ENCODE results near the gene ADARB2.

ADARB2 gene

DNA sequence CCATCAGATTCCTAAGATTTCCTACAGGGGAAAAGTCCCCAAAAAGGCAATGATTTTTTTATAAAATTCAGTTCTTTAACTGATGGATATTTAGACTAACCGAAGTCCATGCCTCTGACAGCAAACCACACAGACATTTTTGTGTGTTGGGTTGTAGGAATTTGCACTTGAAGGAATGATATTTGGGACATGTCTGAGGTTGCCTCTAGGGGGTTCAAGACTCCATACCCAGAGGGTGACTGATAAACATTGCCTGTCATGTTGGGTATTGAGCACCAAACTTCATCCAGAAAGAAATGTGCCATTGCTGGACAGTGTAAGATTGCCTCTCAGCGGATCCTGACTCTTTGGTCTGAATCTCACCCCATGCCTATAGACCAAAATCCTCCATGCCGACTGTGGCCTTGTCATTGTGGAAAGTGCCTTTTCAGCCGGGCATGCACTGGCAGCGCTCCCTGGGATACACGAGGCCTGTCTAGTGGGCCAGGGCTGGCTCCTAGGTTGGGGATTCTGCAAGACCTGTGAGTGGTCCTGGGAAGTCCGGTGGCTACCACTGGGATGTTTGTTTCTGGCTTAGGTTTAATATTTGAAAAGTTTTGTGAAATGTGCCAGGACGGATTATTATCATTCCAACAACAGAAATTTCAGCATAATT is 428.2 kb downstream of the ADARB2 start:
- Histone ChIP-seq H3K9ac (no peak overlapping the region), H3K27ac (no peak overlapping the region), H4K20me1 (ENCODE audit: insufficient read depth) (no peaks in the 10 kb centered on the region), H2AFZ (ENCODE audit: low read depth) (no peak overlapping the region), H3K4me1 (ENCODE audit: low read depth, poor library complexity, severe bottlenecking) (no peaks in the 10 kb centered on the region), H3K4me2 (no peak overlapping the region), H3K36me3 (ENCODE audit: insufficient read depth) (no peaks in the 10 kb centered on the region), H3K27me3 (ENCODE audit: insufficient read depth, low read depth) (no peaks in the 10 kb centered on the region), H3K4me3 (IDR thresholded peaks at IDR 0.05; ENCODE audit: insufficient read depth, low read depth, low read length) (no peak overlapping the region), H3K79me2 (ENCODE audit: insufficient read depth, low read depth) (no peaks in the 10 kb centered on the region)
- TF ChIP-seq, protein P1, sequence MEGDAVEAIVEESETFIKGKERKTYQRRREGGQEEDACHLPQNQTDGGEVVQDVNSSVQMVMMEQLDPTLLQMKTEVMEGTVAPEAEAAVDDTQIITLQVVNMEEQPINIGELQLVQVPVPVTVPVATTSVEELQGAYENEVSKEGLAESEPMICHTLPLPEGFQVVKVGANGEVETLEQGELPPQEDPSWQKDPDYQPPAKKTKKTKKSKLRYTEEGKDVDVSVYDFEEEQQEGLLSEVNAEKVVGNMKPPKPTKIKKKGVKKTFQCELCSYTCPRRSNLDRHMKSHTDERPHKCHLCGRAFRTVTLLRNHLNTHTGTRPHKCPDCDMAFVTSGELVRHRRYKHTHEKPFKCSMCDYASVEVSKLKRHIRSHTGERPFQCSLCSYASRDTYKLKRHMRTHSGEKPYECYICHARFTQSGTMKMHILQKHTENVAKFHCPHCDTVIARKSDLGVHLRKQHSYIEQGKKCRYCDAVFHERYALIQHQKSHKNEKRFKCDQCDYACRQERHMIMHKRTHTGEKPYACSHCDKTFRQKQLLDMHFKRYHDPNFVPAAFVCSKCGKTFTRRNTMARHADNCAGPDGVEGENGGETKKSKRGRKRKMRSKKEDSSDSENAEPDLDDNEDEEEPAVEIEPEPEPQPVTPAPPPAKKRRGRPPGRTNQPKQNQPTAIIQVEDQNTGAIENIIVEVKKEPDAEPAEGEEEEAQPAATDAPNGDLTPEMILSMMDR (conservative IDR thresholded peaks at IDR 0.05; ENCODE audit: low read depth, low read length) = no peak

GRCh38 chr10:1308173-1308961 is 429.0 kb downstream of the ADARB2 start:
- TF ChIP-seq, protein P1 (conservative IDR thresholded peaks at IDR 0.05; ENCODE audit: low read depth, low read length) = no peak
- Histone ChIP-seq H4K20me1 (ENCODE audit: insufficient read depth) (no peaks in the 10 kb centered on the region), H3K27me3 (ENCODE audit: insufficient read depth, low read depth) (no peaks in the 10 kb centered on the region), H3K4me3 (IDR thresholded peaks at IDR 0.05; ENCODE audit: insufficient read depth, low read depth, low read length) (no peak overlapping the region), H3K9ac (no peak overlapping the region), H3K27ac (no peak overlapping the region), H3K79me2 (ENCODE audit: insufficient read depth, low read depth) (no peaks in the 10 kb centered on the region), H2AFZ (ENCODE audit: low read depth) (no peak overlapping the region), H3K4me2 (no peak overlapping the region), H3K36me3 (ENCODE audit: insufficient read depth) (no peaks in the 10 kb centered on the region), H3K4me1 (ENCODE audit: low read depth, poor library complexity, severe bottlenecking) (no peaks in the 10 kb centered on the region)

GRCh38 chr10:1301143-1301542 is 436.2 kb downstream of the ADARB2 start:
- Histone ChIP-seq H3K27me3 (ENCODE audit: insufficient read depth, low read depth) (no peaks in the 10 kb centered on the region), H4K20me1 (ENCODE audit: insufficient read depth) (no peaks in the 10 kb centered on the region), H3K4me1 (ENCODE audit: low read depth, poor library complexity, severe bottlenecking) (no peaks in the 10 kb centered on the region), H3K9ac (no peak overlapping the region), H3K4me3 (IDR thresholded peaks at IDR 0.05; ENCODE audit: insufficient read depth, low read depth, low read length) (no peak overlapping the region), H3K27ac (no peak overlapping the region), H3K36me3 (ENCODE audit: insufficient read depth) (no peaks in the 10 kb centered on the region), H3K4me2 (no peak overlapping the region), H2AFZ (ENCODE audit: low read depth) (no peak overlapping the region), H3K79me2 (ENCODE audit: insufficient read depth, low read depth) (no peaks in the 10 kb centered on the region)
- TF ChIP-seq, protein P1 (conservative IDR thresholded peaks at IDR 0.05; ENCODE audit: low read depth, low read length) = no peak

- no peaks in the 10 kb centered on the region for H3K4me1 ChIP-seq (ENCODE audit: low read depth, poor library complexity, severe bottlenecking)
- TF ChIP-seq, protein P1 (conservative IDR thresholded peaks at IDR 0.05; ENCODE audit: low read depth, low read length) = no peak
- H3K9ac ChIP-seq = no peak overlapping the region
- no peak overlapping the region for H3K4me2 ChIP-seq
- no peaks in the 10 kb centered on the region for H4K20me1 ChIP-seq (ENCODE audit: insufficient read depth)
- H3K27ac ChIP-seq = no peak overlapping the region
- no peak overlapping the region for H3K4me3 ChIP-seq (IDR thresholded peaks at IDR 0.05; ENCODE audit: insufficient read depth, low read depth, low read length)
- H3K79me2 ChIP-seq (ENCODE audit: insufficient read depth, low read depth) = no peaks in the 10 kb centered on the region
- no peaks in the 10 kb centered on the region for H3K36me3 ChIP-seq (ENCODE audit: insufficient read depth)
- no peak overlapping the region for H2AFZ ChIP-seq (ENCODE audit: low read depth)
- no peaks in the 10 kb centered on the region for H3K27me3 ChIP-seq (ENCODE audit: insufficient read depth, low read depth)
Observed at GRCh38 chr10:1300218-1300617, 437.1 kb downstream of the ADARB2 start.
